GM12891 (cell line): ENCODE data around the gene E2F3.
"Not testable (repeated sequence)": the region's sequence is repeated elsewhere in the genome, so short reads cannot be mapped to it uniquely, and the experiment has no call there.

Source experiments
- DNase-seq: peaks from one replicate; pipeline ENCODE4 v3.0.0; 2011; ENCODE audit warnings: low spot score; ENCODE audit not compliant: insufficient read length
- FAIRE-seq: peaks from 2 replicates; lab custom pipeline; 2011; peaks lifted over from hg19 to GRCh38; lab: Jason Lieb, UNC
- PAX5 ChIP-seq: IDR thresholded peaks from 2 replicates; pipeline ENCODE4 v1.6.1; 2011; ENCODE audit warnings: low read length, moderate library complexity, mild to moderate bottlenecking; ENCODE audit not compliant: insufficient read depth, severe bottlenecking
- POLR2A ChIP-seq: IDR thresholded peaks from 2 replicates; pipeline ENCODE4 v1.6.1; 2011; ENCODE audit warnings: low read depth, low read length, control low read depth
- POLR2AphosphoS5 ChIP-seq: IDR thresholded peaks from 2 replicates; pipeline ENCODE4 v1.6.1; 2011; ENCODE audit warnings: low read depth, low read length, control low read depth
- POU2F2 ChIP-seq: IDR thresholded peaks from 2 replicates; pipeline ENCODE4 v1.6.1; 2011; ENCODE audit warnings: low read depth, mild to moderate bottlenecking, control low read depth, low read length, moderate library complexity
- SPI1 ChIP-seq: IDR thresholded peaks from 2 replicates; pipeline ENCODE4 v1.6.1; 2011; ENCODE audit warnings: low read depth, low read length, control low read depth
- TAF1 ChIP-seq: IDR thresholded peaks from 2 replicates; pipeline ENCODE4 v1.6.1; 2011; ENCODE audit warnings: low read depth, low read length, control low read depth

Gene E2F3

GRCh38 chr6:20498041-20498385 is 96.3 kb downstream of the E2F3 start:
- TF ChIP-seq POLR2AphosphoS5 (no peak), SPI1 (no peak), PAX5 (no peak), POLR2A (no peak), POU2F2 (no peak), TAF1 (no peak)
- FAIRE-seq (no peak), DNase-seq (no peak)

GRCh38 chr6:20509212-20509611 is 107.5 kb downstream of the E2F3 start:
- no peak for FAIRE-seq
- TF ChIP-seq POLR2A (no peak), TAF1 (no peak), POU2F2 (no peak), SPI1 (no peak), POLR2AphosphoS5 (no peak), PAX5 (no peak)

GRCh38 chr6:20511852-20512251 is 110.2 kb downstream of the E2F3 start:
- TF ChIP-seq TAF1 (no peak), POU2F2 (no peak), SPI1 (no peak), POLR2A (no peak), PAX5 (no peak), POLR2AphosphoS5 (no peak)
- DNase-seq (no peak), FAIRE-seq (no peak)

More at GRCh38 chr6:20509212-20509611, 107.5 kb downstream of the E2F3 start:
- DNase-seq, result no peak

- not testable (repeated sequence) for FAIRE-seq, DNase-seq
Measured at GRCh38 chr6:20525208-20525607, 123.5 kb downstream of the E2F3 start.

- not testable (repeated sequence) for FAIRE-seq, DNase-seq
Measured at GRCh38 chr6:20529086-20529448, 127.4 kb downstream of the E2F3 start.

- no peak for DNase-seq
- no peak for FAIRE-seq
- TF ChIP-seq POLR2A (no peak), PAX5 (no peak), TAF1 (no peak), POLR2AphosphoS5 (no peak), POU2F2 (no peak), SPI1 (no peak)
Measured at GRCh38 chr6:20532881-20533280, 131.2 kb downstream of the E2F3 start.

GRCh38 chr6:20533746-20534294 is 132.1 kb downstream of the E2F3 start:
- DNase-seq, result no peak
- no peak for FAIRE-seq
- TF ChIP-seq POLR2AphosphoS5 (no peak), PAX5 (no peak), POLR2A (no peak), TAF1 (no peak), POU2F2 (no peak), SPI1 (no peak)

- TF ChIP-seq SPI1 (no peak), POLR2A (peak; percentile 91), PAX5 (no peak), POLR2AphosphoS5 (peak; percentile 90), TAF1 (peak; percentile 92), POU2F2 (peak; percentile 79; the same call in 1 of the 2 replicates)
- DNase-seq, result peak; percentile 27
- peak; percentile 89 for FAIRE-seq
Measured at GRCh38 chr6:20534295-20535262, 132.9 kb downstream of the E2F3 start, which contains the start of gene CDKAL1. Gene CDKAL1 (plus strand): TSS chr6:20534457. CDS start chr6:20546351, 11,894 bp downstream.

GRCh38 chr6:20538131-20538662 is 136.5 kb downstream of the E2F3 start:
- no peak for TF ChIP-seq POU2F2
- no peak for TF ChIP-seq POLR2A
- no peak for TF ChIP-seq SPI1
- TF ChIP-seq PAX5, result no peak
- no peak for TF ChIP-seq TAF1
- no peak for TF ChIP-seq POLR2AphosphoS5
- FAIRE-seq (no peak), DNase-seq (no peak)

GRCh38 chr6:20538907-20539306 is 137.2 kb downstream of the E2F3 start:
- TF ChIP-seq SPI1 (no peak), TAF1 (no peak), POU2F2 (no peak), POLR2AphosphoS5 (no peak), POLR2A (no peak), PAX5 (no peak)
- DNase-seq, result no peak
- no peak for FAIRE-seq
